ENCODE results near the gene TPI1.
A peak's percentile ranks its signal among the peaks of the same experiment; 100 is the strongest.
"Not testable (repeated sequence)": the region's sequence is repeated elsewhere in the genome, so short reads cannot be mapped to it uniquely, and the experiment has no call there.

The TPI1 gene

DNA sequence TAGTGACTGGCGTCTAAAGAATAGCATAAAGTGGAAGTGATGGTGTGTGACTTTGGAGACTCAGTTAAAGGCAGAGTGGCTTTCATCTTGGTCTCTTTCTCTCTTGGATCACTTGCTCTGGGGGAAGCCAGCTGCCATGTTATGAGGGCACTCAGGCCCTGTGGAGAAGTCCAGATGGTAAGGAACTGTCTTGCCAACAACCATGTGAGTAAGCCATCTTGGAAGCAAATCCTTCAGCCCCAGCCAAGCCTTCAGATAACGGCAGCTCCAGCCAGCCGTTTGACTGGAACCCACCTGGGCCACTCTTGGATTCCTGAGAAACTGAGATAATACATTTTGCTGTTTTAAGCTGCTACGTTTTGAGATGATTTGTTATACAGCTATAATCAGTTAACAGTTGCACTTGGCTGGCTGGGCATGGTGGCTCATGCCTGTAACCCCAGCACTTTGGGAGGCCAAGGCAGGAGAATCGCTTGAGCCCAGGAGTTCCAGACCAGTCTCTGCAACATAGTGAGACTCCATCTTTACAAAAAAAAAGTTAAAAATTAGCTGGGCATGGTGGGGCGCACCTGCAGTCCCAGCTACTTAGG, 29.6 kb downstream of the TPI1 start:
- DNase-seq: no peak

DNA sequence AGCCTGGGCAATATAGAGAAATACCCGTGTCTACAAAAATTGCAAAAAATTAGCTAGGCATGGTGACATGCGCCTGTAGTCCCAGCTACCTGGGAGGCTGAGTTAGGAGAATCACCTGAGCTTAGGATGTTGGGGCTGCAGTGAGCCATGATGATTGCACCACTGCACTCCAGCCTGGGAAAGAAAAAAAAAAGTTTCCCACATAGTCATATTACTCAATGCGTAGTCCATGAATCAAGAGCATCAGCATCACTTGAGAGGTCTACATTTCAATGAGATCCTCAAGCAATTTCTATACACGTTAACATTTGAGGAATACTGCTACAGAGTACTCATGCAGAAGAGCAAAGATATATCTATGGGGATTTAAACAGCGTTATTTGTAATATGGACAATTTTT, 32.1 kb downstream of the TPI1 start:
- peak; percentile 50 for DNase-seq

DNA sequence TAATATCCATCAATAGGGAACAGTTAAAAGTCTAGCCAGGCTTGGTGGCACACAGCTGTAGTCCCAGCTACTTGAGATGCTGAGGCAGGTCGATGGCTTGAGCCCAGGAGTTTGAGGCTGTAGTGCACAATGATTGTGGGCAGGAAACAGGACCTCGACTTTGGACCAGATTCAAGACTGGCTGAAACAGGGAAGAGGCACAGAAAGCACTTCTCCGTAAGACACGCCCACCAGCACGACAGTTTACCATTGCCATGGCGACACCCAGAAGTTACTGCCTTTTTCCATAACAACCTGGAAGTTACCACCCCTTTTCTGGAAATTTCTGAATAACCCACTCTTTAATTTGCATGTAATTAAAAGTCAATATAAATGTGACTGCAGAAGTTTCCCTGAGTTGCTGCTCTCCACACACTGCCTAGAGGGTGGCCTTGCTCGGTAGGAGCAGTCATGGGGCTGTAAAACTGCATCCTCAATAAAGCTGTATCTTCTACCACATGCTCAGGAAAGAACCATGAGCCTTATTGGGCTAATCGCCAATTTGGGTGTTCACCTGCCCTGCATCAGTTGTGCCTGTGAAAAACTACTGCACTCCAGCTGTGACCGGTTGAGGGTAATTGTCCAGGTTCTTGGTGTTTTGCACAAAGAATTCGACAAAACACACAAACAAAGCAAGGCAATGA, 32.6 kb downstream of the TPI1 start:
- DNase-seq: peak; percentile 85

DNA sequence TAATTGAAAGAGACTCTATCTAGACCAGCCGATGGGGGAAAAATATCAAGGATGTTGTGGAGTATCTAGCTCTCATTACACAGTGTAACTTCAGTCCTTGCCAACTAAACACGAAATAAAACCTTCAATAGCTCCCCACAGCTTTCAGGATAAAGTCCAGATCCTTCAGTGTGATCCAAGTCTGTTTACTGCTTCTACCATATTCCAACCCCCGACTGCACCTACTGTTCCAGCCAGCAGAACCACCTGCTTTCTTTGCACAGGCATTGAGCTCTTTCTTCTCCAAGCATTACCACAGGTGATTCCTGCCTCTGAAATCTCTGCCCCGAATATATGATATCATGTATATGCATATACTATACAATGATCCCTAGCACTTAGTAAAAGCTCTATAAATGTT, 35.1 kb downstream of the TPI1 start:
- no peak for DNase-seq

DNA sequence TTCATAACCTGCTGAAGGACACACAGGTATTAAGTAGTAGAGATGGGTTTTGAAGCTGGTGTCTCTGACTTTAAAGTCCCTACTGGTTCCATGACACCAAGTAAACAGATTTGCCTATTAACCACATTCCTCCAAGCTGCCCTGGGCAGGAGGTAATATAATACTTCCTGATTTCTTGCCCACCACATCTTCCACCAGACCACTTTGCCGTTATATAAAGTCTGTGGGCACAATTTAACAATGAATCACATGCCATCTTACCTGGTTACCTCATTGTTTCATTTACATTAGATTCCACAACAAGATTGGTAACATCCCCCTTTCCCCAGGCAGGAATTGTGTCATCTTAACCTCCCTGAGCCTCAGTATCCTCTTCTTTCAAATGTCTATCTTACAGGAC, 36.4 kb downstream of the TPI1 start:
- DNase-seq: no peak

DNA sequence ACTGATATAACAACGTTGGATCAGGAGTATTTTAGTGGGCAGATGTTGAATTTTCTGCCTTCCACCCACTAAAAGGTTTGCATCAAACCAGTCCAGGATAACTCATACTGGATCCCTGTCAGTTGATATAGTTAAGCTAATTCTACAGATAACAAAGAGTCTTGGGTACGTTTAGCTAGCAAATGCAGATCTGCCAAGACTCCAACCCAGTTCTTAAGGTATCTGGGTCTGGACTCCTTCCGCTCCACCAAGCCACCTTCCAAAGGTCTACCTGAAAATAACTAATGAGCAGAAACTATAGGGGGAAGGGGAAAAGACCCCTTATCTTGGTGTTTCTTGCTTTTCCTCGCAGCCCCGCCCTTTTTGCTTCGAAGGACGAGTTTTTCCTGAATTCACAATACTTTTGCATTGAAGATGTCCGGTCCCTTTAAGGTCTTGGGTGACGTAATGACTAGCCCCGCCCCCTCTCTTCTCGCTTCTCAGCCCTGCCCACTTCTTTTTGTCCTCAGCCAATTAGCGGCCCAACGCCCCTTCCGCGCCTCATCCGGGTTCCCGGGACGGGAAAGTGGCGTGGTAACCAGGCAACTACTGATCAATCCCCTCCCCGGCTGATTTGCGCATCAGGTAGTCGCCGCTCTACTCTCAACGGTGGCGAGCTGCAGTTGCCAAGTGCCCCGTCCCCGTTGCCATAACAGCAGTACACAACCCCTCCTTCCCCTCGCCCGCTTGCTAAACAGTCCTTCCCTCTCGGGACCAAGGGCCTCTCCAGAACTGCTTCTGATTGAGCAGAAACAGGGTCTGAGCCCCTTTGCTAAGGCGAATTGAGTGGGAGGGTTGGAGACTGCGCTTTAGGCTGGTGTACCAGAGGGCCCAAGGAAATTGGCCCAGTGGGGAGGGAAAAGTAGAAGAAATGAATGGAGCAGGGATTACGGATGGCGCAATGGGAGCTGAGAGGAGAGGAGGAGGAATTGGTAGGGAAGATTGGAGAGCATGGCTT, 37.2 kb downstream of the TPI1 start, which contains the start of gene LRRC23:
TSS of gene LRRC23 (plus strand) at position 543 of the 997 bp plus-strand sequence. CDS start 812 bp downstream, outside the sequence.
- peak; percentile 96 for DNase-seq

DNA sequence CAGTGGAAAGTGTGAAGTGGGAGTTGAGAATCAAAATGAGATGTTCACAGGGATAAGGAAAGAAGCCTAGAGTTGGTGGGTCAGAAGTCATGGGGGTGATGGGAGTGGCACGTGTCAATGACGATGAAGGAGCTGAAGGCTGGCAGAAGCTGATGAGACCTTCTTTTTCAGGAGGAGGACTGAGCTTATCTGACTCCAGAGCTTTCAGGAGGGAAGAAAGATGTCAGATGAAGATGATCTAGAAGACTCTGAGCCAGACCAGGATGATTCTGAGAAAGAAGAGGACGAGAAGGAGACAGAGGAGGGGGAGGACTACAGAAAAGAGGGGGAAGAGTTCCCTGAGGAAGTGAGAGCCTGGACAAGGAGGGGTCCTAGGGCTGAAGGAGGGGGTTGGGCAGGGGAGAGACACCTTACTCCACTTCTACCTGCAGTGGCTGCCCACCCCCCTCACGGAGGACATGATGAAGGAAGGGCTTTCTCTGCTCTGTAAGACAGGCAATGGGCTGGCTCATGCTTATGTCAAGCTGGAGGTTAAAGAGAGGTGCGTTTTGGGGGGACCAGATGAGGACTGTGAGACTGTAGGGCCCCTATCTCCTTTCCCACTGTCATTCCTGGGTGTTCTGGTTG, 38.2 kb downstream of the TPI1 start:
- no peak for DNase-seq

DNA sequence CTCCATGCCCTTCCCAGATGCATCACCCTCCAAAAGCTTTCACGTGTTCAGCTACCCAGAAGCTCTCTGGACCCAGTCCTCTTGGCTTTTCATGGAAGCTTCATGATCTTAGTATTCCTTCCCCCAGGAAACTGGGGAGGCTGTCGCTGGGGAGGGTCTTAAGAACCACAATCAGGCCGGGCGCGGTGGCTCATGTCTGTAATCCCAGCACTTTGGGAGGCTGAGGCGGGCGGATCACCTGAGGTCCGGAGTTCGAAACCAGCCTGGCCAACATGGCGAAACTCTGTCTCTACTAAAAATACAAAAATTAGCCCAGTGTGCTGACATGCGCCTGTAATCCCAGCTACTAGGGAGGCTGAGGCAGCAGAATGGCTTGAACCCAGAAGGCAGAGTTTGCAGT, 40.8 kb downstream of the TPI1 start:
- not testable (repeated sequence) for DNase-seq

DNA sequence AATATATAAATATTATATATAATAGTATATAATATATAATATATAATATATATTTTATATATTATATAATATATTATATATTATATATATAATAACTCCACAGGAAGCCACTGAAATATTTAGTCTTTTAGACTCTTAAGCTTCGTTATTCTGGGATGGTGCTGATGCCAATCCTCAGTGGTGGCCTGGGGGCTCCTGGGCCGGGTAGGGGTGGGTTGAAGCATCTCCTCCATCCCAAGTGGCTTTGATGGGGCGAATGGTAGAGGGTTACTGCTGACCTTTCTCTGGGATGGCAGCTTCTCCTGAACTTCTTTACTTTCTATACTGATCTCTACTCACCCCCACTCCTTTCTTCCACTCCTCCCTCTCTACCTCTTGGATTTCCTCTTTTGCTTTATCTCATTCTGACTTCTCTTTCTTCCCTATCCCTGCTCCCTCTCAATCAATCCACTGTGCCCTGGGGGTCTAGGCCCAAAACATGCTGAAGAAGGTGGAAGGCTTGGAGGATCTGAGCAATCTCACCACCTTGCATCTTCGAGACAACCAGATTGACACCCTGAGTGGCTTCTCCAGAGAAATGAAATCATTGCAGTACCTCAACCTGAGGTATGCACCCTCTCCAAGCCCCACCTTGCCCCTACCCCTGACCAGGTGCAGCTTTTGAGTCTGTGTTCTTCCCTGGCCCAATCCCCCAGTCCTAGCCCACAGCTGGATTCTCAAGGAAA, 42.3 kb downstream of the TPI1 start:
- no peak for DNase-seq

DNA sequence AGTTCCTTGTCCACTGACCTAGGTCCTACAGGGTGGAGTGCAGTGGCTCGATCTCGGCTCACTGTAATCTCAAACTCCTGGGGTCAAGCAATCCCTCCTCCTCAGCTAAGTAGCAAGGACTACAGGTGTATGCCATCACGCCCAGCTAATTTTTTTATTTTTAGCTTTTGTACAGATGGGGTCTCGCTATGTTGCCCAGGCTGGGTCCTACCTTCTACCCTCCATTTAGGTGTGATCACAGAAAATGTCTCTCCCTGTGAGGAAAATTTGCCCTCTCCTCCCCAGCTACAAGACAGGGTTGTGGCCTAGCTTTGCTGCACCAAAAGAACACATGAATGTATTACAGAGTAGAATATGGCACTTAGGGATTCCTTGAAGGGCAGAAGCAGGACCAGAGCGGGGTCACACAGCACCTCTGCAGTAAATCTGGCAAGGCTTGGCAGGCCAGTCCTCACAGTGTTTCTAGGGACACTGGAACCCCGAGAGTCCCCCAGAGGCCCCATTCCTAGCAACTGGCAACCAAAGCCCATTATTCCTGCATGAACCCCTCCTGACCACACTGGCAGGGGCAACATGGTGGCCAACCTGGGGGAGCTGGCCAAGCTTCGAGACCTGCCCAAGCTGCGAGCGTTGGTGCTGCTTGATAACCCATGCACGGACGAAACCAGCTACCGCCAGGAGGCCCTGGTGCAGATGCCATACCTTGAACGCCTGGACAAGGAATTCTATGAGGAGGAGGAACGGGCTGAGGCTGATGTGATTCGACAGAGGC, 45.0 kb downstream of the TPI1 start:
- no peak for DNase-seq

DNA sequence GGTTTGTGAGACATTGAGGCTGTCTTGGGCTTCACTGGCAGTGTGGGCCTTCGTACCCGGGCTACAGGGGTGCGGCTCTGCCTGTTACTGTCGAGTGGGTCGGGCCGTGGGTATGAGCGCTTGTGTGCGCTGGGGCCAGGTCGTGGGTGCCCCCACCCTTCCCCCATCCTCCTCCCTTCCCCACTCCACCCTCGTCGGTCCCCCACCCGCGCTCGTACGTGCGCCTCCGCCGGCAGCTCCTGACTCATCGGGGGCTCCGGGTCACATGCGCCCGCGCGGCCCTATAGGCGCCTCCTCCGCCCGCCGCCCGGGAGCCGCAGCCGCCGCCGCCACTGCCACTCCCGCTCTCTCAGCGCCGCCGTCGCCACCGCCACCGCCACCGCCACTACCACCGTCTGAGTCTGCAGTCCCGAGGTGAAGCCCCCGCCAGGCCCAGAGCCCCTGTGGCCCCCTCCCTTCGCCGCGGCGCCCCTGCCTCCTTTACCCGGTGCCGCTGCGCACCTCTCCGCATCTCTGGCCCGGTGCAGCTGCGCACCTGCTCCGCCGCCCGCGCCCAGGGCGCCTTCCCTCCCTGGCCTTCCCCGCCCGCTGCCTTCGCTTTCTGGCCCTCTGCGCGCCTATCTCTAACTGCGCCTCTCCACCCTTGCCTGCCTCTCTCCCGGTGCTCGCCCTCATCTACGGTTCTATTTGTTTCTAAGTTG, 47.1 kb downstream of the TPI1 start, which contains the start of gene ENO2:
TSS of gene ENO2 (plus strand) at position 335 of the 701 bp plus-strand sequence. CDS start 1,253 bp downstream, outside the sequence.
- peak; percentile 59 for DNase-seq

DNA sequence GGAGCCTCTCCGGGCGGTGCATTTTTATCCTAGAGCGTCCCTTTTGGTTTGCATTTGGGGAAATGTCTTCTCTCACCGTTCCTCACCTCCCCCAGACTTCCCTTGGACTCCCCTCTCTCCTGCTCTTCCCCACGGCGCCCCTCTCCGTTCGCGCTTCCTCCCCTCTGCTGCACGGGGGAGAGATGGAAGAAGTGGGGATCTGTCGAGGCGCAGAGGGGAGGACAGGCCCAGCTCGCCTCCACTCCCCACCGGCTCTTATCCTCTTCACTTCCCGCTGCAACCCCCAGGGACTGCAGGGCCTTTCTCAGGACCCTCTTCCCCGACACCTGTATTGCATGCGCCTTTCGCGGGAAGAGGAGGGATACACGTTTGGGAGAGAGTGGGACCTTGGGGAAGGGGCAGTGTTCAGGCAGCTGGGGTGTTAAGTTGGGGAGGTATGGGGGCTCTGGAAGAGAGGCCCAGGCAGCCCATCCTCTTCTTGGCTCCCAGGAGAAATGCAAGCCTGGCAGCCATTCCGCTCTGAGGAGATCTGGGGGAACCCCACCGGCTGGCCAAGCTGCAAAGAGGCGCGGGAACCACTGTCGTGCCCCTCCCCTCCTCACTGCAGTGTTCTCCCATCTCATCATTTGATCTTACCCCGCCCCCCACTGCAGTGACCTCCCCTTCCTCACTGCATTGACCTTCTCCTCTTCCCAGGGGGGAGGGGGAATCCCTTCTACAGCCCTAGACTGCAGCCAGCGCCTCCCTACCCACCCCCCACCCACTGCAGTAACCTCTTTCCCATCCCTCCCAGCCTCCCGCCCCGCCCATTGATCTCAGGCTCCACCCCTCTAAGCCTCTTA, 47.8 kb downstream of the TPI1 start:
- DNase-seq: no peak

DNA sequence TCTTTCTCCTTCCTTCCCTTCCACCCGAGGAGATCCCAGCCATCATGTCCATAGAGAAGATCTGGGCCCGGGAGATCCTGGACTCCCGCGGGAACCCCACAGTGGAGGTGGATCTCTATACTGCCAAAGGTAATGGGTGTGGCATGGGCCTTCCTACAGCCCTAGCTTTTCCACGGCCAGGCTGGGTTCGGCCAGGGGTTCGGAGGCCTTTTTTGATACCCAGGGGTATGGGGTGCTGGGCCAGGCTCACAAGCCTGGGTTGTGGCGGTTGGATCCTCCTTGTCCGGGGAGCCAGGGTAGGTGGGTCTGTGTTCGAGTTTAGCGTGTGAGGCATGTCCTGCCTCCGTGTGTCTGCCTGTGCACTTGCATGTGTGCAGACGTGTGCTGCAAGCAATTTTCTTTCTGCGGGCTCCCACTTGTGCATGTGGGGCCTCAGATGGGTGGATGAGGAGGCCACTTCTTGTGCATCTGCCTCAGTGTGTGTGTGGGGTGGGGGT, 48.5 kb downstream of the TPI1 start:
- no peak for DNase-seq

DNA sequence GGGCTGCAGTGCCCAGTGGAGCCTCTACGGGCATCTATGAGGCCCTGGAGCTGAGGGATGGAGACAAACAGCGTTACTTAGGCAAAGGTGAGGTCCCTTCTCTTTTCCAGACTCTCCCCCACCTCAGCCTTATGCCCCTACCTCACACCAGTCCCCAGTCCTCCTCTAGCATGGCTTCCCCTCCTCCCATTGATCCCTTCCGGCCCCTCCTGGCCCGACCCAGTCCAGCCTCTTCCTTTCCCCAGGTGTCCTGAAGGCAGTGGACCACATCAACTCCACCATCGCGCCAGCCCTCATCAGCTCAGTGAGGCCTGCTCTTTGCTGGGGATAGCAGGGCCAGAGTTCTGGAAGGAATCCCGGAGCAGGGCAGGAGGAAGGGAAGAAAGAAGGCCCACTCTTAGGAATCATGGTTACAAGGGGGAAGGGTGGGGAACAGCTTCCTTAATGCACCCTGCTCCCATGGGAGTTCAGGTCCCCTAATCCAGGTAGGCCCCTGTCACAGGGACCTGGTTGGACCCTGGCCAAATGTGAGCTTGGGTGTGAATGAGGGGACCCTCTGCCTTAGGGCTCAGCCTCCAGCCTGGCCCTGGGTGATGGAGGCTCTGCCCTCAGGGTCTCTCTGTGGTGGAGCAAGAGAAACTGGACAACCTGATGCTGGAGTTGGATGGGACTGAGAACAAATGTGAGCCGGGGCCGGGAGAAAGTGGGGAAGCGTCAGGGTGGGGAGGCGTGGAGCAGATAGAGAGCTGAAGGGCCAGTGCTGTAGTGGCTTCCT, 49.3 kb downstream of the TPI1 start:
- no peak for DNase-seq

DNA sequence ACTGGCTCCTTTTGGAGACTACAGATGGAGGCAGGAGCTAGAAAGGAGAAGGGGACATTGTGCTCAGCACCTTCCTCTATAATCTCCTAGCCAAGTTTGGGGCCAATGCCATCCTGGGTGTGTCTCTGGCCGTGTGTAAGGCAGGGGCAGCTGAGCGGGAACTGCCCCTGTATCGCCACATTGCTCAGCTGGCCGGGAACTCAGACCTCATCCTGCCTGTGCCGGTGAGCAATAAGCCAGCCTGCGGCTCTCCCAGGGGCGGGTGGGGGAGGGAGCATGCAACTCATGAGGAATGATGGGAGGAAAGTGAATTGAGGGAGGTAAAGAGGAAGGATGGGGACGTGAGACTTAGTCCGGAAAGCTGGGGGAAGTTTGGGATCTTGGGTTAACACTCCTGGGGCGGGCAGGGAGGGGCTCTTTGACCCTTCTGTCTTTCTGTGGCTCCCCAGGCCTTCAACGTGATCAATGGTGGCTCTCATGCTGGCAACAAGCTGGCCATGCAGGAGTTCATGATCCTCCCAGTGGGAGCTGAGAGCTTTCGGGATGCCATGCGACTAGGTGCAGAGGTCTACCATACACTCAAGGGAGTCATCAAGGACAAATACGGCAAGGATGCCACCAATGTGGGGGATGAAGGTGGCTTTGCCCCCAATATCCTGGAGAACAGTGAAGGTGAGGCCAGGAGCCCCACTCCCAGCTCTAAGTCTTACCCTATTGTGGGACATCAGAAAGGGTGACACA, 50.3 kb downstream of the TPI1 start:
- DNase-seq: no peak

DNA sequence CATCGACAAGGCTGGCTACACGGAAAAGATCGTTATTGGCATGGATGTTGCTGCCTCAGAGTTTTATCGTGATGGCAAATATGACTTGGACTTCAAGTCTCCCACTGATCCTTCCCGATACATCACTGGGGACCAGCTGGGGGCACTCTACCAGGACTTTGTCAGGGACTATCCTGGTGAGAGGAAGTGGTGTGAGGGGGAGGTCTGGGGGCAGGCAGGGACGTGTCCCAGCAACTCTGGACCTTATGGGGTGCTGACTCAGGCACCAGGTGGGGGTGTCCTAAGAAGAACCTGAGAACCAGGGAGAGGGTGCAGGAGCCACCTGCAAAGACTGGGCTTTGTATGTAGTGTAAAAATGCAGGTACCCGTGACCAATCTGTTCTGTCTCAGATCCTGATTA, 52.3 kb downstream of the TPI1 start:
- DNase-seq: no peak

Measured in inflammatory macrophage treated with lipopolysaccharide for 4 hours (primary cell).